GM23248 (cell line): ENCODE data around the gene EGFR.

Source experiments
- EZH2 ChIP-seq: fragments of 200-600 bp; sonication (generic); IDR thresholded peaks from 2 replicates; pipeline ENCODE4 v1.6.1; 2018; ENCODE audit warnings: antibody characterized with exemption, mild to moderate bottlenecking; ENCODE audit not compliant: insufficient read depth, poor library complexity, severe bottlenecking
- EZH2phosphoT487 ChIP-seq: fragments of 200-600 bp; sonication (generic); IDR thresholded peaks from 2 replicates; pipeline ENCODE4 v1.6.1; 2018; ENCODE audit warnings: antibody characterized with exemption, moderate library complexity, mild to moderate bottlenecking, low read depth; ENCODE audit not compliant: insufficient read depth

GRCh38 chr7:55067748-55068147, 48.9 kb downstream of the EGFR start:
- TF ChIP-seq EZH2 = no peak
- no peak for TF ChIP-seq EZH2phosphoT487
